HG03457 (cell line): ENCODE data around the gene CTNNA3.
"Not testable (repeated sequence)": the region's sequence is repeated elsewhere in the genome, so short reads cannot be mapped to it uniquely, and the experiment has no call there.

Experiments
- ATAC-seq: cut with Tn5 transposase; IDR thresholded peaks from one replicate; pipeline ENCODE4 v1.9.1; 2021; ENCODE audit warnings: moderate number of reproducible peaks; ENCODE audit not compliant: unreplicated experiment

The CTNNA3 gene

DNA sequence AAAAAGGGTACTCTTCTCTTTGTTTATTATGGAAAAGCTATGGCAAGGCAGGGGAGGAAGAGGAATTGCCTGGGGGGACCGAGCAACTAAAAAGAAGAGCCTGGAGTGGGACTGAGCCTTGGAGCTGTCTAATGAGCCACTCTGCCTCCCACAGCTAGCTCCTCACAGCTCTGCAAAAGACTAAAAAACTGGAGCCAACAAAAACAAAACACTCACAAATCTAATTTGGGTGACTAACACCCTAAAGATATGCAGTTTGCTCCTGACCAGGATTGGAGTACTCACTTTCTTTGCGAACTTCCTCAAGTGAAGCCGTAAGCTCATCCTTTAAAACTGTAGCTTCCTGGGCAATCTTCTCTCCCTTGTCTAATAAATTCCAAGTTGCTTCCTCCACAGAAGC lies 89.4 kb downstream of the CTNNA3 start:
- ATAC-seq: no peak

DNA sequence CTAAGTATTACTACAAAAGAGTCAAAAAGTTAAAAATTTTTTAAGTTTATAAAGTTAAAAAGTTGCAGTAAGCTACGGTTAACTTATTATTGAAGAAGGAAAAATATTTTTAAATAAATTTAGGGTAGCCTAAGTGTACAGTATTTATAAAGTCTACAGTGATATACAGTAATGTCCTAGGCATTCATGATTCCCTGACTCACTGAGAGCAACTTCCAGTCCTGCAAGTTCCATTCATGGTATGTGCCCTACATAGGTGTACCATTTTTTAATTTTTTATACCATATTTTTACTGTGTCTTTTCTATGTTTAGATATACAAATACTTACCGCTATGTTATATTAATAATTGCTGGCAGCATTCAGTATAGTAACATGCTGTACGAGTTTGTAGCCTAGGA lies 92.3 kb downstream of the CTNNA3 start:
- ATAC-seq: no peak

DNA sequence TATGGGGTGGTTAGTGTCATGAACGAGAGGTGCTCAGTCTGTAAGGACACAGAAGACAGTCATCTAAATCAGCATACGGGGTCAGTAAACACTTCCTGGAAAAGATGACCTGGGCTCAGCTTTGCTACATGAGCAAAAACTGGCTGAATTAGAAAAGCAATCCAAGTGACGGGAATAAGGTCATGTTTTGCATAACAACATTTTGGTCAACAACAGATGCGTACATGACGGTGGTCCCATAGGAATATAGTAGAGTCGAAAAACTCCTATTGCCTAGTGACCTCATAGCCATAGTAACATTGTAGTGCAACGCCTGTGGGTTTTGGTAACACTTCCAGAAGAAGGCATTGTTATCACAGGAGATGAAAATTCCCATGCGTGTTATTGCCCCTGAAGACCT lies 92.9 kb downstream of the CTNNA3 start:
- no peak for ATAC-seq

DNA sequence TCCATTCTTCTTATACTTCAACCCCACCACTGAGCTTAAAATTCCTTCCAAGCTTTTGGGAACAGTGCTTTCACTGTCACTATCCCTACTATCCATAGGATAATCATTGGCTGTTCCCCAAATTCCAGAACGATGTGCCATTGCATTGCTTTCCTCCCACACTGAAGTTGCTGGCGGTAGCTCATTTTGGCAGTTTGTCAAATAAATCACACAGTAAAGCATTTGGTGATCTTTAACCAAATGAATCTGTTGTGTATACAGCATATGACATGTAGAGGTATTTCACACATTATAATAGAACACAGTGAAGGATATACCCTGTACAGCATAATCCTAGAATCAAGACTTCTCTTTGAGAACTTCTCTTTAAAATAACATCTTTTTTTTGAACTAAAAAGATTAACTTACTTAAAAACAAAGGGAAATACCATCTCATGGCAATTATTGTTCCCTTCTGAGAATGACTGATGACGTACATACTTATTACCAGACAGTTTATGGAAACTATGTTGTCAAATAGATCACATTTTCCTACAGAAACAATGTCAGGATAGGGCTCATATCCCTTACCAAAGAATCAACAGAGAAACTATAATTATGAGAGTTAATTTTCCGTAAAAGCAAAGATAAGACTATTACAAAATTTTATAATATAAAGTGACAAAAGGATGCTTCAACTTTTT lies 93.6 kb downstream of the CTNNA3 start:
- no peak for ATAC-seq

DNA sequence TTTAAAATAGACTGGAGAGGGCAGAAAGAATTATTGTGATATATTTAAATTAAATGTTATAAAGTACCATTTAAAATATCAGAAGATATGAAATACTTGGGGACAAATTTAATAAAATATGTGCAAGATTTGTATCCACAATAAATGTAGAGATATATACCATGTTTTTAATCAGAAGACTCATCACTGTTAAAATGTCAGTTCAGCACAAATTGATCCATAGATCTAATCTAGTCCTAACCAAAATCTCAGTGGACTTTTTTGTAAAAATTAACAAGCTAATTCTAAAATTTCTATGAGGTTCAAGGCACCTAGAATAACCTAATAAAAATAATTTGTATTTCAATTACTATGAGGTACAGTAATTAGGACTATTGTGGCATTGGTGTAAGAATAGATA lies 96.4 kb downstream of the CTNNA3 start:
- no peak for ATAC-seq

DNA sequence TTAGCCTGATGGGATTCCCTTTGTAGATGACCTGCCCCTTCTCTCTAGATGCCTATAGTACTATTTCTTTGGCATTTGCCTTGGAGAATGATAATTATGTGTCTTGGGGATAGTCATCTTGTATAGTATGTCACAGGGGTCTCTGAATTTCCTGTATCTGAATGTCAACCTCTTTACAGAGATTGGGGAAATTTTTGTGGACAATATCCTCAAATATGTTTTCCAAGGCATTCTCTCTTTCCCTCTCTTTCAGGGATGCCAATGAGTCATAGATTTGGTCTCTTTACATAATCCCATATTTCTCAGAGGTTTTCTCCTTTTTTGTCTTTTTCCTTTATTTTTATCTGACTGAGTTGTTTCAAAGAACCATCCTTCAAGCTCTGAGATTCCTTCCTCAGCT lies 99.4 kb downstream of the CTNNA3 start:
- ATAC-seq: no peak

DNA sequence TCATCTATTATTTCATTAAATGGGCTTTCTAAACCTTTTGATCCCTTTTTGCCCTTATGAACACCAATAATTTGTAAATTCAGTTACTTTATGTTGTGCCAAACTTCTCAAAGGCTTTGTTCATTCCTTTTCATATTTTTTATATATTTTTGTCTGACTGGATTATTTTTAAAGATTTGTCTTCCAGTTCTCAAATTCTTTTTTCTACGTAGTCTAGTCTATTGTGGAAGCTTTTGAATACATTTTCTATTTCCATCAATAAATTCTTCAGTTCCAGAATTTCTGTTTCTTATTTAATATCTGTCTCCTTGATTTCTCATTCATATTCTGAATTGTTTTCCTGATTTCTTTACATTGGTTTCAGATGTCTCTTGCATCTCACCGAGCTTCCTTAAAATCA lies 108.2 kb downstream of the CTNNA3 start:
- no peak for ATAC-seq

DNA sequence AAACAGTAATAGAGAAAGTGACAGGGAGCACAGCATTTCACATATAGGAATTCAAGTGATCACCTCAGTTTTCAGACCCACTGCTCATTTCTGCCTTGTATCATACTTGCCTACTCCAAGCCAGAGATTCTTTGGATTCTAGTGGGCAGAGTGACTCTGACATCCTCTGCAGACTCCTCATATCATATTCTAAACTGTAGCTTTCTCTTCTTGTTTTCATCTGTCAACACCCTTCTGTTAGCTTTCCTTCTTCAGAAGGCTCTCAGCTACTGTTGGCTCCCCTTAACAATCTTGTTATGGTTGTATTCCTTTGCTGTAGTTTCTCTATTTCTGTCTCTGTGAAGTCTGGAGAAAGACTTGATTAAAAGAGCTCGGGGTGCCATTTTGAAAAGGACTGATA lies 120.5 kb downstream of the CTNNA3 start:
- no peak for ATAC-seq

DNA sequence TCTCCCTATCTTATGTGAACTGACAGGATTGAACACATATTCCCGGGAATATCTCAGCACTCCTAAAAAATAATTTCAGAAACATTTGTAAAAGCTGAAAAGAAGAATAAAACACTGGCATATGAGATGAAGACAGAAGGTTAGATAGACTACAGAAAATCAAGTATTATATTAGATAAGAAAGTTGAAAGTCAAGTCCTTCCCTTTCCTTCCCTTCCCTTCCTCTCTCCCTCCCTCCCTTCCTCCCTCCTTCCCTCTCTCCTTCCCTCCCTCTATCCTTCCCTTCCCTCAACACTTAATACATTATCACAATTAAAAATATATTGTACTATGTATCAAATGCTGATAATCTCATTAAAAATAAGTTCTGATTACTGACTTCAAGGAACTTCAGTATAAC lies 122.5 kb downstream of the CTNNA3 start:
- ATAC-seq: no peak

DNA sequence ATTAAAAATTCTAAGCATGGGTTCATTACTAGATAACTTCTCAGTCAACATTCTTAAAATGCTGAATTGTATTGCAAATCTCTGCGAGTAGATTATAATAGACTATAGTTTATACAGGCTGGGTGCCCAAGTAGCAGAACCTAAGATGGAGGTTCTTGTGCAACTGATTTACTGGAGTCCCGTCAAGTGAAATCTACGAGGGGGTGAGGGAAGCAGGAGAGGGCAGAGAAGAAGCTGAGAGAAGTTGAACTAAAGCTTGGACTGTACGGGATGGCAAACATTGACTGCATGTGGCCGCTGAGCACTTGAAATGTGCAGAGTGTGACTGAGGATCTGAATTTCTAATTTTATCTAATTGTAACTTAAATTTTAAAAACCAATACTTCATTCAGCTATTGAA lies 124.5 kb downstream of the CTNNA3 start:
- ATAC-seq: no peak

DNA sequence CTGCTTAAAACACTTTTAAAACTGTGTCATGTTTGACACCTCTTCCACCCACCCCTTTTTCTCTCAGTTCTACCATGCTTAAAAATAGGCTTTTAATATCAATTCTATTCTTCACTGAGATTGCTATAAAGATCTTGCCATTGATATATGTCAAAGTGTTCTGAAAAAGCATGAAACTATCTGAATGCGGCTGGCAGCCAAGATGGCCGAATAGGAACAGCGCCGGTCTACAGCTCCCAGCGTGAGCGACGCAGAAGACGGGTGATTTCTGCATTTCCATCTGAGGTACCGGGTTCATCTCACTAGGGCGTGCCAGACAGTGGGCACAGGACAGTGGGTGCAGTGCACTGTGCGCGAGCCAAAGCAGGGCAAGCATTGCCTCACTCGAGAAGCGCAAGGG lies 137.7 kb downstream of the CTNNA3 start:
- not testable (repeated sequence) for ATAC-seq

DNA sequence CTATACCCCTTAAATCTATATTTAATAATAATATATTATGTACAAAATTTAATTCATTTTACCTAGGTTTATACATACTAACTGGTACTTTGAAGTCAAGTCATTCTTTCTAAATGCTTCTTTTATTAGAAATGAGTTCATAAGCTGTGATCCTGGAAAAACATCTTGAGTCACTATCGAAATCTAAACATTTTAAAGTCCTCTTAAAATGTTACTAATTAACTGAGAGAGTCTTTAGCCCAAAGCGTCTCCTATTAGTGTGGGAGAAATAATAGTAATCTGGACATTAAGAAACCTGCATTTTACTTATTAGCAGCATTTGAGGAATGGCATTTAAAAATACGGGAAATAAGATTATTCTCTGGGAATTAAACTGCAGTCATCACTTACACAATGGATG lies 142.7 kb downstream of the CTNNA3 start:
- no peak for ATAC-seq

DNA sequence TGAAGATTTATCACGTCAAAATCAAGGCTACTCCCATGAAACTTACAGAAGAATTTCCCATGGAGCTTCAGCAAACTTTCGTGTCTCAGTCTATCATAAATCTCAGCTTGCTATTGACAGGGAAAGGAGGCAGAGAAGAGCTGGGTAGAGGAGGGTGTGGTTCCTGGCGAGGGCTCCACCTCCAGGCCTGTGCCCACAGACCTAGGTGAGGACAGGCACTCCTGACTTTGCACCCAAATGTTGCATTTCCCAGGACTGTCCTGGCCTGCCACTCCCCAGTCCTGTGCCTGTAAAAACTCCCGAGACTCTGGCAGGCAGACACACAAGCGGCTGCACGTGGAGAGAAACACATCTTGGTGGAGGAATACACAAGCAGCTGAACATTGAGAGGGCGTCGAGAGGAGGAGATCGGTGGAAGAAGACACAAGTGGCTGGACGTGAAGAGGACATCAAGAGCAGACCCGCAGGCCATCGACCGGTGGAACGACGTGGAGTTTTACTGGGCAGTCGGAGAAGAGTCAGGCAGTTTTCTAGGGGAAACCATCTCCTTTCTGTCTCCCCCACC lies 145.1 kb downstream of the CTNNA3 start:
- ATAC-seq: no peak

DNA sequence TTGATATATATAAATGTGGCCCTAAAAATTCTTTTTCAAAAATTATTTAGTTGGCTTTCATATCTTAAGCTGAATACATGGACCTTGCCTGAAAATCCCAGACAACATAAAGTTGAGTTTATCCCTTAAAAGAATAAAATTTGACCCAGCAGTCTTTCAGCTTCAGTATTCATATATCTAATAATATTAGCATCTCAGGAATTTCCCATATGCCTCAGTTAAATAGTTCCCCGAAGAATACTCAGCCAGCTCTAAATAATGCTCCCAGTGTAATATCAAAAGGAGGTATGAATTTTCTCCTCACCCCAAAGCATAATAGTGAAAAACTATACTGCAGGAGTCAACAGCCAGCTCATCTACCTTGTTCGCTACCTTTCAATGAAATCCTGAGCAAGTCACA lies 145.9 kb downstream of the CTNNA3 start:
- ATAC-seq: no peak

DNA sequence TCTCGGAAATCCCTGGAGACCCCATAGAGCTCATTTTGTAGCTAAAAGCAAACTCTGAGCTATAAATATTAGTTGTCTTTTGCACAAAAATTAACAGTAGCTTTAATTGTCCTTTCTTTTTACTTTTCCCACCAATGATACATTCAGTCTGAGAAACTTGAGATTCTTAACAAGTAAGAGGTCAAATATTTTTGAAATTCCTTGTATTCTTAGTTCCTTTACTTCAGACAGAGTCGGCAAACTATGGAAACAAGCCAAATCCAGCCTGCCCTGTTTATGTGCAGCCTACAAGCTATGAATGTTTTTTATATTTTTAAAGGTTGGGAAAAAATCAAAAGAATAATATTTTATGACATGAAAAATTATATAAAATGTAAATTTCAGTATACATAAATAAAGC lies 146.6 kb downstream of the CTNNA3 start:
- no peak for ATAC-seq

DNA sequence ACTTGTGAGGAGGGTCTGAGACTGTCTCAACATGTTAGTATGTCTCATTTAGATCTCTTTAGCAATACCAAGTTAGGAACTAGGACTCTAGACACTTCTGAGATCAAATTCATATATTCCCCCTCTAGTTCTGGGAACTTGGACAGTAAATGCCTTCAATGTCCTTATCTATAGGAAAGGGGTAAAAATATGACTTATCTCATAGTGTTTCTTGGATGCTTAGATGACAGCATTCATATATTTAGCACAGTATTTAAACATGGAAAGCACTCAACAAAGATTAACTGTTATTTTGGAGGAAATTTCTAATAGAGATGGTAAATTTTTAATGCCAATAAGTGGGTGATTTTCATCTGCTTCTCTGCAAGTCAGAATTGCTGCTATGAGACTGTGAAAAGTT lies 154.6 kb downstream of the CTNNA3 start:
- no peak for ATAC-seq

DNA sequence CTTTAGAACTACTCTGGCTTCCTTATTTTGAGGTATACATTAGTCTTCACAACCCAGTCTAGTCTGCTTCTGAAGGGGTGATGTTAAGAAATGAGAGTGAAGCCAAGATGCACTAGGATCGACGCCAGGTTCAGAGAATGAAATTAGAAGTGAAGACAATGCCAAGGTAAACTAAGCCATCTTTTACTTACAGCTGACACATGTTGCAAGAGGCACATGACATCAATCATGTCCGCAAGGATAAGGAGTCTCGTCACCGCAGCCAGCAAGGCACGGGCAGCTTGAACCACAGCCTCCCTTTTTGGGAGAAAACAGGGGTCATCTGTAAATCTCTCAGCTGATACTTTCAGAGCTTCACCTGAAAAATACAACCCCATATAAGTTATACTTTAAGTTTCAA lies 156.7 kb downstream of the CTNNA3 start:
- ATAC-seq: no peak

DNA sequence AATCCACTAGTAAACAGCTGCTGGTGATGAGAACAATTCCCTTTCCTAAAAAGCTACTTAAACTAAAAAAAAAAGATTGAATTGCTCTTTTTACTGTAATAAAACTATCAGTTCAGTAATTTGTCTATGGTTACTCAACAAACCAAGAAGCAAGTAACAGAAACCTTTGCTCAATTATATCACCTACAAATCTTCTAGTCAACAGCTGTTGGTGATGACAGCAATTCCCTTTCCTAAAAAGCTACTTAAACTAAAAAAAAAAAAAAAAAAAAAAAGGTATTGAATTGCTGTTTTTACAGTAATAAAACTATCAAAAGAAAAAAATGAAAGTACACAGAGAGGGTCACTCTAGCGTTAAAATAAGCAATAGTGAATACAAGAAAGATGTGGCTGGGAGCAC lies 158.1 kb downstream of the CTNNA3 start:
- no peak for ATAC-seq

DNA sequence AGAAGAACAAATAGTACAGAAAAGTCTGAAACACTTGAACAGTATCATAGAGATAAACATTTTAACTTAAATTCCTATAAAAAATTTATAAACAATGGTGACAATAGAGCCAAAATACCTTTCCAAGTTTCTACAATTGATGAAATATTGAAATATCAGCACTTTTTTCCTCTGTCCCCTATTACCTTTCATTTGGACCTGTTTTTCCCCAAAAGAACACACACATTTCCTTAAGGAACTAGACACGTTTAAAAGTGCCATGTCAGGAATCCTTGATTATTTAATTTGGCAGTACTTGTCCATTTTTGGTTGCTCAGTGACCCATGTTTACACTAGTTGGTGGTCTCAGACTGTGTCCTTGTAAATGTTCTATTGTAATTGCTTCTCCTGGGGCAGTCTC lies 162.6 kb downstream of the CTNNA3 start:
- no peak for ATAC-seq

DNA sequence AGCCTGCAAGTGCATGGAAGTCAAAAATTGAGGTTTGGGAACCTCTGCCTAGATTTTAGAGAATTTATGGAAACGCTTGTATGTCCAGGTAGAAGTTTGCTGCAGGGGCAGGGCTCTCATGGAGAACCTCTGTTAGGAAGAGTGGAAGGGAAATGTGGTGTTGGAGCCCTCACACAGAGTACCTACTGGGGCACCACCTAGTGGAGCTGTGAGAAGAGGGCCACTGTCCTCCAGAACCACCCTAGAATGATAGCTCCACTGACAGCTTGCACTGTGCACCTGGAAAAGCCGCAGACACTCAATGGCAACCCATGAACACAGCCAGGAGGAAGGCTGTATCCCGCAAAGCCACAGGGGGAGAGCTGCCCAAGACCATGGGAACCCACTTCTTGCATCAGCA lies 165.0 kb downstream of the CTNNA3 start:
- not testable (repeated sequence) for ATAC-seq

DNA sequence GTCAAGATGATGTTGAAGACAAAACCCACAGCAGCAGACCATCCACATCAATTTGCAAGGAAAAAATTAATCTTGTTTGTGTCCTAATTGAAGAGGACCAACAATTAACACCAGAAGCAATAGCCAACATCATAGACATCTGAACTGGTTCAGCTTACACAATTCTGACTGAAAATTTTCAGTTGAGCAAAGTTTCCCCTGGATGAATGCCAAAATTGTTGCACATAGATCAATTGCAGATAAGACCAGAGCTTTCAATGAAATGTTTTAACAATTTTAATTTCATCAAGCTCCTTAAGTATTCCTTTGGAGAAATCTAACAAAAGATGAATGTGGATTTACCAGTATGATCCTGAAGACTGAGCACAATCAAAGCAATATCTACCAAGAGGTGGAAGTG lies 168.6 kb downstream of the CTNNA3 start:
- ATAC-seq: no peak

DNA sequence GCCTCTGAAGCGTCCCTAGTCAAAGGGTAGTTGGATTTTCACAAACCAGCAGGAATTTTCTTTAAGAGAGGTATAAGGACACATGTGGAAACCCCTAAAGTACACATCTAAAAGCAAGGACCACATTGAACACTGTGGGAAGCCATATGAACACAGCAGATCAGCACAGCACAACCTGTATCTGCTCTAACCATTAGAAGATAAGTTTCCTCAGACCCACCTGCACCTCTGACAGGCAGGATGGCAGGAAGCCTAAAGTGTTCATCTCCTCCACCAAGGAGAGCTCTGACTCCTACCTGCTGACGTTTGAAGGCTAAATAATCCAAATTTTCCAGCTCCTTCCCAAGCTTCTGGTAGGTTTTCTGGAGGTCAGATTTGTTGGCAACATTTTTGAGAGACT lies 174.4 kb downstream of the CTNNA3 start:
- ATAC-seq: no peak

DNA sequence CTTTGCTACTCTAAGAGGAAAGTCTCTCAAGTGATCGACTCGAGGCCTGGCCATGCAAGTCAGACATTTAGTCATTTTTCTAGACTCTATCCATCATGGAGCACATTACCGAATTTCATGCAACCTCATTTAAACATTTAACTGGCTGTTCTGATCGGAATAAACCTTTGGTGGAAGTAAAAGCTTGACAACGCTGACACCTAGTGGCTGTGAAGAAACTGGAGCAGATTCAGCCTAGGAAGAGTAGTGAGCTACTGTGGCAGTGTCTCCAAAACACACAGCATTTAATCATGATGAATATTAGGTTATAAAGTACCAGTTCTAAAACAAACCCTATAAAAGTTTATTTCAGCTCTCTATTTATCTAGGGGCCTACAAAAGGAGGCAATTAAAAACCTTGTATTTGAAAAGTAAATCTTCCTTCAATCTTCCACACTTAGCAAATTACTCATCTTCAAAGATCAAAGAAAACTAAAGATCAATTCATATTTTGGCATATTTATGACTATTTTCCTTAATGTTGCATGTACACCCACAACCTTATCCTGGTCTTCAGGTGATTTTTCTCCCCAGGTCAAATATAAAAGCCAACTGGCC lies 175.0 kb downstream of the CTNNA3 start:
- ATAC-seq: no peak
